SK-N-SH (cell line): ENCODE measurements around the gene JMJD8. TPM values are rescaled to one million over a fixed set of nuclear protein-coding genes. Genes with fewer than 3 reads are reported as not detected.

Source experiments
- CTCF ChIA-PET: fragments of 300-600, 350-600 bp; formaldehyde crosslinking; extraction: SDS; loops from one replicate; lab custom pipeline; 2021; lab: Yijun Ruan, JAX
- POLR2A ChIA-PET: fragments of 350-600 bp; sonication (Branson Sonifier 250); formaldehyde crosslinking; extraction: SDS; loops from one replicate; lab custom pipeline; 2020; ENCODE audit warnings: antibody characterized with exemption, inconsistent platforms; lab: Yijun Ruan, JAX
- DNase-seq: peaks from one replicate; pipeline ENCODE4 v3.0.0; 2012
- H2AFZ ChIP-seq: fragments of 200-600 bp; sonication (generic); 2 replicates; pipeline ENCODE4 v1.8.1; 2016; ENCODE audit warnings: antibody characterized with exemption, mild to moderate bottlenecking, low read depth
- H3F3A ChIP-seq: fragments of 200-600 bp; sonication (generic); replicated peaks from 2 replicates; pipeline ENCODE3; 2016; ENCODE audit warnings: antibody characterized with exemption, mild to moderate bottlenecking; ENCODE audit not compliant: insufficient read depth
- H3K27ac ChIP-seq, 2 experiments: fragments of 200-500 bp in 1 of 2; fragments of 200-600 bp in 1 of 2; sonication (Bioruptor generic) in 1 of 2; sonication (generic), shearing (Covaris generic) in 1 of 2; 2 replicates each; pipeline versions ENCODE4 v1.5.1 to v1.6.1; 2014 to 2016; ENCODE audit warnings: low read depth in 2 of 2, inconsistent platforms in 1 of 2, low read length in 1 of 2, mild to moderate bottlenecking in 1 of 2, mixed read lengths in 1 of 2
- H3K27me3 ChIP-seq: fragments of 200-600 bp; sonication (generic), shearing (Covaris generic); 2 replicates; pipeline ENCODE4 v1.6.1; 2016; ENCODE audit warnings: mixed run types; ENCODE audit not compliant: insufficient read depth
- H3K36me3 ChIP-seq, 2 experiments: fragments of 200-500 bp in 1 of 2; fragments of 200-600 bp in 1 of 2; sonication (Bioruptor generic) in 1 of 2; sonication (generic) in 1 of 2; replicated peaks in 1 of 2; 2 replicates each; pipeline versions ENCODE3 to v1.5.1; 2014 to 2016; ENCODE audit warnings: low read length in 1 of 2, mild to moderate bottlenecking in 1 of 2; ENCODE audit not compliant: insufficient read depth in 2 of 2, control insufficient read depth in 1 of 2
- H3K4me1 ChIP-seq, 2 experiments: fragments of 200-500 bp in 1 of 2; fragments of 200-600 bp in 1 of 2; sonication (Bioruptor generic) in 1 of 2; sonication (generic), shearing (Covaris generic) in 1 of 2; 2 replicates each; pipeline versions ENCODE4 v1.5.1 to v1.6.1; 2014 to 2016; ENCODE audit warnings: low read depth in 1 of 2, low read length in 1 of 2, mixed run types in 1 of 2; ENCODE audit not compliant: insufficient read depth in 2 of 2, control insufficient read depth in 1 of 2
- H3K4me2 ChIP-seq: fragments of 200-600 bp; sonication (generic), shearing (Covaris generic); 2 replicates; pipeline ENCODE4 v1.6.1; 2017; ENCODE audit warnings: mixed run types
- H3K4me3 ChIP-seq, 2 experiments: fragments of 200-500 bp in 1 of 2; fragments of 200-600 bp in 1 of 2; sonication (Bioruptor generic) in 1 of 2; sonication (generic), shearing (Covaris generic) in 1 of 2; 2 replicates each; pipeline versions ENCODE4 v1.5.1 to v1.8.1; 2014 to 2016; ENCODE audit warnings: low read depth in 2 of 2, inconsistent platforms in 1 of 2, low read length in 1 of 2, mild to moderate bottlenecking in 1 of 2, mixed read lengths in 1 of 2, moderate library complexity in 1 of 2
- H3K79me2 ChIP-seq: fragments of 200-600 bp; sonication (generic); 2 replicates; pipeline ENCODE4 v1.8.1; 2017; ENCODE audit warnings: mild to moderate bottlenecking; ENCODE audit not compliant: insufficient read depth
- H3K9ac ChIP-seq: fragments of 200-600 bp; sonication (generic); 2 replicates; pipeline ENCODE4 v1.6.1; 2017; ENCODE audit warnings: mixed run types
- H3K9me2 ChIP-seq: fragments of 200-600 bp; sonication (generic); 2 replicates; pipeline ENCODE4 v1.6.1; 2017; ENCODE audit warnings: mixed run types
- H3K9me3 ChIP-seq: fragments of 200-600 bp; sonication (generic); 2 replicates; pipeline ENCODE4 v1.6.1; 2017; ENCODE audit warnings: mixed run types, mild to moderate bottlenecking, moderate library complexity
- H4K20me1 ChIP-seq: fragments of 200-600 bp; sonication (generic); 2 replicates; pipeline ENCODE4 v1.6.1; 2017; ENCODE audit warnings: mild to moderate bottlenecking, mixed run types; ENCODE audit not compliant: insufficient read depth
- EZH2phosphoT487 ChIP-seq: fragments of 200-600 bp; sonication (generic); IDR thresholded peaks from 2 replicates; pipeline ENCODE4 v1.6.1; 2017; ENCODE audit warnings: low read depth, mixed run types, mild to moderate bottlenecking, antibody characterized with exemption, moderate library complexity, borderline replicate concordance
- FOXM1 ChIP-seq: IDR thresholded peaks from 2 replicates; pipeline ENCODE4 v1.4.0; 2012; ENCODE audit warnings: low read depth, mild to moderate bottlenecking
- GATA2 ChIP-seq: sonication (generic); formaldehyde crosslinking; IDR thresholded peaks from 2 replicates; pipeline ENCODE4 v1.5.0; 2020; ENCODE audit warnings: mild to moderate bottlenecking, missing genetic modification reagents
- RAD21 ChIP-seq: IDR thresholded peaks from 2 replicates; pipeline ENCODE4 v1.6.1; 2012; ENCODE audit warnings: mild to moderate bottlenecking, low read length
- RFX5 ChIP-seq: IDR thresholded peaks from 2 replicates; pipeline ENCODE4 v1.6.1; 2012; ENCODE audit warnings: mild to moderate bottlenecking, improper control_type of control experiment, low read length
- SIN3A ChIP-seq: IDR thresholded peaks from 2 replicates; pipeline ENCODE4 v1.6.1; 2012; ENCODE audit warnings: low read depth, mild to moderate bottlenecking, low read length, moderate library complexity, borderline replicate concordance
- WGBS: methylation state at CpG from one replicate; pipeline ENCODE4 v1.1.6; 2017; ENCODE audit warnings: low lambda C conversion rate; 5-methylcytosine and 5-hydroxymethylcytosine counted together
- polyA plus RNA-seq, 3 experiments: library from polyadenylated mRNA; depleted of rRNA; stranded (reverse); fragments of >200 nt; gene quantifications; 2 replicates each; pipeline ENCODE4 v1.2.3, GENCODE V29; 2012
- TF ChIP-seq, protein P1 (sequence below): IDR thresholded peaks from 2 replicates; pipeline ENCODE4 v1.4.0; 2012; ENCODE audit warnings: low read depth
- TF ChIP-seq, protein P2 (sequence below): fragments of 150-350 bp; IDR thresholded peaks from 2 replicates; pipeline ENCODE4 v1.6.1; 2017; ENCODE audit warnings: antibody characterized with exemption, low read length, low read depth, borderline replicate concordance

JMJD8 gene
- polyA plus RNA-seq, 1 of the 3 experiments (the other 2 are of a cell fraction), result 67.0 TPM

- Histone ChIP-seq H3K9me2 (no peaks in the 10 kb centered on the region), H3F3A (peaks cover 31% of the 10 kb centered on the region), H4K20me1 (0 out of 2 replicates have a peak, but pooled peaks cover 14% of the 10 kb centered on the region), H3K4me2 (peak overlapping the region; percentile 24; the same call in 1 of the 2 replicates), H3K36me3 (peaks cover 0 to 5% of the 10 kb centered on the region in 2 experiments), H2AFZ (no peak overlapping the region), H3K9ac (no peak overlapping the region), H3K9me3 (no peaks in the 10 kb centered on the region), H3K79me2 (no peaks in the 10 kb centered on the region; the same call in 1 of the 2 replicates), H3K27me3 (no peaks in the 10 kb centered on the region), H3K27ac (no peak overlapping the region), H3K4me3 (no peak overlapping the region), H3K4me1 (peaks cover 8 to 38% of the 10 kb centered on the region in 2 experiments; a peak in 3 of 4 replicates)
- no peak for DNase-seq
- ChIA-PET CTCF (interaction anchor here (0.6 to 22.4 kb wide), 10 partner anchors 5 to 657 kb away, joined by 3 to 358 read pairs (median 6); partner anchors contain the start of genes ANTKMT, CCDC78, CIAO3 and FBXL16), POLR2A (interaction anchor here (0.6 to 1.4 kb wide), 5 partner anchors 10 to 188 kb away, joined by 3 to 4 read pairs (median 3); partner anchors contain the start of gene JMJD8)
- 88% methylated on average over 9 of the region's 24 CpGs for WGBS
- TF ChIP-seq, protein P1, sequence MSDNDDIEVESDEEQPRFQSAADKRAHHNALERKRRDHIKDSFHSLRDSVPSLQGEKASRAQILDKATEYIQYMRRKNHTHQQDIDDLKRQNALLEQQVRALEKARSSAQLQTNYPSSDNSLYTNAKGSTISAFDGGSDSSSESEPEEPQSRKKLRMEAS, result no peak
- no peak for TF ChIP-seq RAD21
- TF ChIP-seq RFX5, result no peak
- no peak for TF ChIP-seq EZH2phosphoT487
- TF ChIP-seq, protein P2, sequence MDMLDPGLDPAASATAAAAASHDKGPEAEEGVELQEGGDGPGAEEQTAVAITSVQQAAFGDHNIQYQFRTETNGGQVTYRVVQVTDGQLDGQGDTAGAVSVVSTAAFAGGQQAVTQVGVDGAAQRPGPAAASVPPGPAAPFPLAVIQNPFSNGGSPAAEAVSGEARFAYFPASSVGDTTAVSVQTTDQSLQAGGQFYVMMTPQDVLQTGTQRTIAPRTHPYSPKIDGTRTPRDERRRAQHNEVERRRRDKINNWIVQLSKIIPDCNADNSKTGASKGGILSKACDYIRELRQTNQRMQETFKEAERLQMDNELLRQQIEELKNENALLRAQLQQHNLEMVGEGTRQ, result no peak
- TF ChIP-seq SIN3A, result no peak
Measured at GRCh38 chr16:722835-723633, 38.9 kb upstream of the JMJD8 start.

DNA sequence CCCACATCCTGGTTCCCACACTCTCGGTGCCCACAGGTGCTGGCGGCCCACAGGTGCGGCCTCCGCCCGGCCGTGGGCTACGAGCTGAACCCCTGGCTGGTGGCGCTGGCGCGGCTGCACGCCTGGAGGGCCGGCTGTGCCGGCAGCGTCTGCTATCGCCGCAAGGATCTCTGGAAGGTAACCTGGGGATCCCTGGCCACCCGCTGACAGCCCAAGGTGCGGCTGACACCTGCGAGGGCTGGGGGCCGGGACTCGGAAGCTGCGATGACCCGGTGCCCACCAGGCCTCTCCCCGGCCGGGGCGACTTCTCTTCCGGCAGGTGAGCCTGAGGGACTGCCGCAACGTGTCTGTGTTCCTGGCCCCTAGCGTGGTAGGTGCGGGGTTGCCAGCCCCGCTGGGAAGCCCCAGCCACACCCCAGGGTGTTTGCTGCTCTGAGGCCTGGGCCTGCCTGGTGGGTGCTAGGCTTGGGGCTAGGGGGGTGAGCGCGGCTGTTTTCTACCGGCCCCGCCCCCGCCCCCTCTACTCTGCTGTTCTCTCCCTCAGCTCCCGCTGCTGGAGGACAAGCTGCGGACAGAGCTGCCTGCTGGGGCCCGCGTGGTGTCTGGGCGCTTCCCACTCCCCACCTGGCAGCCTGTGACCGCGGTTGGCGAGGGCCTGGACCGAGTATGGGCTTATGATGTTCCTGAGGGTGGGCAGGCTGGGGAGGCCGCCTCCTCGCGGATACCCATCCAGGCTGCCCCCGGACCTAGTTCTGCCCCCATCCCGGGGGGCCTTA is 37.8 kb upstream of the JMJD8 start:
- WGBS, result 74% methylated on average over 21 of the region's 51 CpGs
- peaks cover 31% of the 10 kb centered on the region for H3F3A ChIP-seq
- H2AFZ ChIP-seq, result no peak overlapping the region
- ChIA-PET CTCF (interaction anchor here (0.6 to 22.4 kb wide), 11 partner anchors 6 to 656 kb away, joined by 3 to 358 read pairs (median 6); partner anchors contain the start of genes ANTKMT, CCDC78, CIAO3 and FBXL16), POLR2A (interaction anchor here (0.6 to 3.8 kb wide), 11 partner anchors 8 to 189 kb away, joined by 3 to 19 read pairs (median 3); partner anchors contain the start of genes CHTF18, JMJD8, METTL26 and RPUSD1)
- H3K9ac ChIP-seq, result no peak overlapping the region
- H4K20me1 ChIP-seq, result 0 out of 2 replicates have a peak, but pooled peaks cover 18% of the 10 kb centered on the region
- 0 out of 2 replicates have a peak, but pooled peaks have one; percentile 18 for TF ChIP-seq GATA2
- no peak for TF ChIP-seq FOXM1
- TF ChIP-seq, all 33 proteins: peak for 1
- no peaks in the 10 kb centered on the region for H3K27me3 ChIP-seq
- H3K9me2 ChIP-seq, result no peaks in the 10 kb centered on the region
- H3K27ac ChIP-seq, result peak overlapping the region in 1 of 2 experiments; percentile 99; a peak in 2 of 4 replicates
- H3K4me1 ChIP-seq, result peaks cover 8 to 40% of the 10 kb centered on the region in 2 experiments; a peak in 3 of 4 replicates
- H3K9me3 ChIP-seq, result no peaks in the 10 kb centered on the region
- no peaks in the 10 kb centered on the region; the same call in 1 of the 2 replicates for H3K79me2 ChIP-seq
- DNase-seq, result peak; percentile 60
- H3K4me3 ChIP-seq, result peak overlapping the region; percentile 86 to 89
- peak overlapping the region; percentile 100 for H3K4me2 ChIP-seq
- peaks cover 0 to 6% of the 10 kb centered on the region in 2 experiments for H3K36me3 ChIP-seq
